DOHH2 (cell line): ENCODE results near the gene BMP15.

Experiments used
- H3F3A ChIP-seq: fragments of 200-600 bp; sonication (generic), shearing (Covaris generic); 2 replicates; pipeline ENCODE4 v1.6.0; 2016; ENCODE audit warnings: antibody characterized with exemption, mild to moderate bottlenecking; ENCODE audit not compliant: control insufficient read depth, insufficient read depth
- H3K27ac ChIP-seq: fragments of 200-600 bp; sonication (generic); 2 replicates; pipeline ENCODE4 v1.5.1; 2014; ENCODE audit warnings: low read depth, mild to moderate bottlenecking, low read length, moderate library complexity
- H3K27me3 ChIP-seq: fragments of 200-600 bp; sonication (generic); 2 replicates; pipeline ENCODE4 v1.6.1; 2014; ENCODE audit warnings: mild to moderate bottlenecking, low read length, mixed read lengths; ENCODE audit not compliant: control insufficient read depth
- H3K36me3 ChIP-seq: fragments of 200-600 bp; sonication (generic); 2 replicates; pipeline ENCODE4 v1.6.1; 2014; ENCODE audit warnings: mild to moderate bottlenecking, low read length, moderate library complexity, mixed read lengths; ENCODE audit not compliant: control insufficient read depth
- H3K4me1 ChIP-seq: fragments of 200-600 bp; sonication (generic); 2 replicates; pipeline ENCODE4 v1.6.1; 2014; ENCODE audit warnings: mild to moderate bottlenecking, low read length, mixed read lengths; ENCODE audit not compliant: control insufficient read depth
- H3K4me2 ChIP-seq: fragments of 200-600 bp; sonication (generic); 2 replicates; pipeline ENCODE4 v1.6.0; 2014; ENCODE audit warnings: mild to moderate bottlenecking, low read length, moderate library complexity
- H3K4me3 ChIP-seq: fragments of 200-600 bp; sonication (generic); 2 replicates; pipeline ENCODE4 v1.5.1; 2014; ENCODE audit warnings: mild to moderate bottlenecking, low read length, mixed read lengths
- H3K79me2 ChIP-seq: fragments of 200-600 bp; sonication (generic); 2 replicates; pipeline ENCODE4 v1.6.1; 2014; ENCODE audit warnings: mild to moderate bottlenecking, low read length, mixed read lengths; ENCODE audit not compliant: control insufficient read depth
- H3K9me2 ChIP-seq: fragments of 200-600 bp; sonication (generic); replicated peaks from 2 replicates; pipeline ENCODE4 v1.6.1; 2014; ENCODE audit warnings: mild to moderate bottlenecking, low read length, mixed read lengths; ENCODE audit not compliant: control insufficient read depth
- H3K9me3 ChIP-seq: fragments of 200-600 bp; sonication (generic); 2 replicates; pipeline ENCODE4 v1.6.1; 2014; ENCODE audit warnings: antibody characterized with exemption, low read length, mixed read lengths; ENCODE audit not compliant: control insufficient read depth, insufficient read depth
- H4K20me1 ChIP-seq: fragments of 200-600 bp; sonication (generic); 2 replicates; pipeline ENCODE4 v1.6.0; 2014; ENCODE audit warnings: low read depth, mild to moderate bottlenecking, antibody characterized with exemption, low read length, moderate library complexity; ENCODE audit not compliant: control insufficient read depth, insufficient read depth
- EZH2phosphoT487 ChIP-seq: fragments of 200-600 bp; sonication (generic); IDR thresholded peaks from 2 replicates; pipeline ENCODE4 v1.6.1; 2017; ENCODE audit warnings: borderline replicate concordance, mild to moderate bottlenecking, antibody characterized with exemption, low read length, moderate library complexity, mixed read lengths
- TF ChIP-seq, protein P1 (sequence below): fragments of 200-600 bp; sonication (generic); IDR thresholded peaks from one replicate; pipeline ENCODE4 v1.5.1; 2014; ENCODE audit warnings: antibody characterized with exemption, mild to moderate bottlenecking, low read depth, low read length; ENCODE audit not compliant: poor library complexity, severe bottlenecking

Gene BMP15

DNA sequence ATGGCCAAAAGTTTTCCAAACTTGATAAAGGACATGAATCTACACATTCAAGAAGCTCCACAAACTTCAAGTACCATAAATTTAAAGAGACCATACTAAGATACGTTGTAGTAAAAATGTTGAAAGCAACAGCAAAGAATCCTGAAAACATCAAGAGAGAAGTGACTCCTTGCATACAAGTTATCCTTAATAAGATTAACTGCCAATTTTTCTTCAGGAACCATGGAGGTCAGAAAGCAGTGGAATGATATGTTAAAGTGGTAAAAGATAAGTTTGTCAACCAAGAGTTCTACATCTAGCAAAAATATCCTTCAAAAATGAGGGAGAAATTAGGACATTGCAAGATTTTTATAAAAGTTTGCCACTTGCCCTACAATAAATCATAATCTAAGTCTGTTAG lies 43.3 kb downstream of the BMP15 start:
- Histone ChIP-seq H3F3A (no peaks in the 10 kb centered on the region), H3K27ac (no peak overlapping the region), H3K4me1 (no peaks in the 10 kb centered on the region), H4K20me1 (no peaks in the 10 kb centered on the region), H3K4me2 (no peak overlapping the region), H3K9me3 (no peaks in the 10 kb centered on the region), H3K36me3 (no peaks in the 10 kb centered on the region), H3K27me3 (no peaks in the 10 kb centered on the region), H3K9me2 (no peaks in the 10 kb centered on the region), H3K79me2 (no peaks in the 10 kb centered on the region), H3K4me3 (no peak overlapping the region)
- TF ChIP-seq EZH2phosphoT487 = no peak
- TF ChIP-seq, protein P1, sequence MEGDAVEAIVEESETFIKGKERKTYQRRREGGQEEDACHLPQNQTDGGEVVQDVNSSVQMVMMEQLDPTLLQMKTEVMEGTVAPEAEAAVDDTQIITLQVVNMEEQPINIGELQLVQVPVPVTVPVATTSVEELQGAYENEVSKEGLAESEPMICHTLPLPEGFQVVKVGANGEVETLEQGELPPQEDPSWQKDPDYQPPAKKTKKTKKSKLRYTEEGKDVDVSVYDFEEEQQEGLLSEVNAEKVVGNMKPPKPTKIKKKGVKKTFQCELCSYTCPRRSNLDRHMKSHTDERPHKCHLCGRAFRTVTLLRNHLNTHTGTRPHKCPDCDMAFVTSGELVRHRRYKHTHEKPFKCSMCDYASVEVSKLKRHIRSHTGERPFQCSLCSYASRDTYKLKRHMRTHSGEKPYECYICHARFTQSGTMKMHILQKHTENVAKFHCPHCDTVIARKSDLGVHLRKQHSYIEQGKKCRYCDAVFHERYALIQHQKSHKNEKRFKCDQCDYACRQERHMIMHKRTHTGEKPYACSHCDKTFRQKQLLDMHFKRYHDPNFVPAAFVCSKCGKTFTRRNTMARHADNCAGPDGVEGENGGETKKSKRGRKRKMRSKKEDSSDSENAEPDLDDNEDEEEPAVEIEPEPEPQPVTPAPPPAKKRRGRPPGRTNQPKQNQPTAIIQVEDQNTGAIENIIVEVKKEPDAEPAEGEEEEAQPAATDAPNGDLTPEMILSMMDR = no peak

DNA sequence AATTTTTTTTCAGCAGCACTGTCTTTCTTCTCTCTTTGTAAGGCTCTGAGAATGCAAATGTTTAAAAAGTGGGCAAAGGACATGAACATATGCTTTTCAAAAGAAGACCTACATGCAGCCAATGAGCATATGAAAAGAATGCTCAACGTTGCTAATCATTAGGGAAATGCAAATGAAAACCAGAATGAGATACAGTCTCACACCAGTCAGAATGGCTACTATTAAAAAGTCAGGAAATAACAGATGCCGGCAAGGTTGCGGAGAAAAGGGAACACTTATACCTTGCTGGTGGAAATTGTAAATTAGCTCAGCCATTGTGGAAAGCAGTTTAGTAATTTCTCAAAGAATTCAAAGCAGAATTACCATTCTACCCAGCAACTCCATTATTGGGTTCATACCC lies 51.6 kb downstream of the BMP15 start:
- Histone ChIP-seq H3K4me2 (no peak overlapping the region), H3K27me3 (no peaks in the 10 kb centered on the region), H3K36me3 (no peaks in the 10 kb centered on the region)

DNA sequence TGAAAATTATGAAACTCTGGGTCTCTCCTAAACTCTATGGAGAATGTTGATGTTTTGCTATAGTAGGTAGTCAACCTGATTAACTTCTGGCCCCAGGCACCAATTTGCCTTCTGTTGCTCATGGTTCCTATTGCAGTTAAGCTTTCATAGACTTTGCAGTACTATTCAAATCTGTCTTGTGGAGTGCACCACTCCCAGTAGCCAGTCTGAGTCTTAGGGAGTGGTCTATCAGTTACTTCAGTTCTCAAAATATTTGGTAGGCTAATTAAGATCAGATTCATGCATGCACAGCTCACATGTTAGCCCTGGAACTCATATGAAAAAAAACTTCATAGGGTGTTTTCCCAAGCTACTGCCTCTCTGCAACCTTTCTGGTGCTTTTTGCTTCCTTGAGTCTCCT lies 53.3 kb downstream of the BMP15 start:
- no peaks in the 10 kb centered on the region for H3K9me3 ChIP-seq
- H3K4me2 ChIP-seq = no peak overlapping the region
- TF ChIP-seq, protein P1 = no peak
- no peak for TF ChIP-seq EZH2phosphoT487
- H3K27me3 ChIP-seq = no peaks in the 10 kb centered on the region
- H3K79me2 ChIP-seq = no peaks in the 10 kb centered on the region
- no peak overlapping the region for H3K27ac ChIP-seq
- no peaks in the 10 kb centered on the region for H3K36me3 ChIP-seq
- no peaks in the 10 kb centered on the region for H3K4me1 ChIP-seq
- H3K4me3 ChIP-seq = no peak overlapping the region
- no peaks in the 10 kb centered on the region for H4K20me1 ChIP-seq
- H3F3A ChIP-seq = no peaks in the 10 kb centered on the region
- H3K9me2 ChIP-seq = no peaks in the 10 kb centered on the region

More for the DNA sequence above, 51.6 kb downstream of the BMP15 start:
- TF ChIP-seq EZH2phosphoT487 = no peak
- TF ChIP-seq, protein P1 = no peak
- Histone ChIP-seq H4K20me1 (no peaks in the 10 kb centered on the region), H3K4me1 (no peaks in the 10 kb centered on the region), H3K27ac (no peak overlapping the region), H3K9me2 (no peaks in the 10 kb centered on the region), H3K79me2 (no peaks in the 10 kb centered on the region), H3K4me3 (no peak overlapping the region), H3F3A (no peaks in the 10 kb centered on the region), H3K9me3 (no peaks in the 10 kb centered on the region)
